ENCODE data around the gene CAMK2D. TPM values are rescaled to one million over a fixed set of nuclear protein-coding genes. Genes with fewer than 3 reads are reported as not detected.

CAMK2D gene
- total RNA-seq, 1 donor from 2014 or later = 31.7 TPM

DNA sequence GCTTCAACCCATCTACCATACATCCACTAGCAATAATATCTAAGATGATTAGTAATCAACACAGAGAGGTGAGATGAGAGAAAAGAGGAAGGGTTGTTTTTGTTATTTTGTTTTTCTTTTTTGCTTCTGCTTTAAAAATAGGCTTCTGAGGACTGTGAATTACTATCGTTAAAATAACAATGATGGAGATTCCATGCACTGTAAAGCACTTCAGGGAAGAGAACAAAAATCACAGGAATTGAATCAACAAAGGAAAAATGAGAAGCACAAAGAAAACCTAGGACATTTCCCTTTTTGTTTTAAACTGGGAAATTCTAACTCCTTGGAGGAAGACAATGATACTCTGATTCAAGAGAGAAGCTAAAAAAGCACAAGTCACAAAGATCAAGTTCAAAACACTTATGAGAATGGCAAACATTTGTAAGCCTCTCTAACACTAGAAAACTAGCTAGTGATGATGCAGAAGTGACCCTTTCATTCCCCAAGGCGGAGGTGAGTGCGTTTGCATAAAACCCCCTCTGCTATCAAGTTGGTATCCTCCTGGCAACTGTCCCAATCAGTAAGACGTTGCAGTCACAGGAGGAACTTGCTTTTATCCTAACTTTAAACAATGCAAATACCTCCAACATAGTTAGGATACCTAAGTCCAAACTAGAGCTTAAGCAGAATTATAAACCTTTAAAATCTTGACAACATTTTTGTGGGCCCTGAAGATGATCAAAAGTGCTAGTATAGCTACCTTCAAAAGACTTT is 308.5 kb downstream of the CAMK2D start:
- DNase-seq (ENCODE audit: low spot score in 2 of 2, unreplicated experiment in 2 of 2) = no peak
- no peaks in the 10 kb centered on the region for H3K27me3 Mint-ChIP-seq (ENCODE audit: low read depth)
- peaks cover 16% of the 10 kb centered on the region for H3K4me1 Mint-ChIP-seq
- H3K27ac Mint-ChIP-seq = peak overlapping the region; percentile 76
- TF ChIP-seq, protein P1, sequence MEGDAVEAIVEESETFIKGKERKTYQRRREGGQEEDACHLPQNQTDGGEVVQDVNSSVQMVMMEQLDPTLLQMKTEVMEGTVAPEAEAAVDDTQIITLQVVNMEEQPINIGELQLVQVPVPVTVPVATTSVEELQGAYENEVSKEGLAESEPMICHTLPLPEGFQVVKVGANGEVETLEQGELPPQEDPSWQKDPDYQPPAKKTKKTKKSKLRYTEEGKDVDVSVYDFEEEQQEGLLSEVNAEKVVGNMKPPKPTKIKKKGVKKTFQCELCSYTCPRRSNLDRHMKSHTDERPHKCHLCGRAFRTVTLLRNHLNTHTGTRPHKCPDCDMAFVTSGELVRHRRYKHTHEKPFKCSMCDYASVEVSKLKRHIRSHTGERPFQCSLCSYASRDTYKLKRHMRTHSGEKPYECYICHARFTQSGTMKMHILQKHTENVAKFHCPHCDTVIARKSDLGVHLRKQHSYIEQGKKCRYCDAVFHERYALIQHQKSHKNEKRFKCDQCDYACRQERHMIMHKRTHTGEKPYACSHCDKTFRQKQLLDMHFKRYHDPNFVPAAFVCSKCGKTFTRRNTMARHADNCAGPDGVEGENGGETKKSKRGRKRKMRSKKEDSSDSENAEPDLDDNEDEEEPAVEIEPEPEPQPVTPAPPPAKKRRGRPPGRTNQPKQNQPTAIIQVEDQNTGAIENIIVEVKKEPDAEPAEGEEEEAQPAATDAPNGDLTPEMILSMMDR (IDR thresholded peaks at IDR 0.05; ENCODE audit: unreplicated experiment) = no peak
- H3K36me3 Mint-ChIP-seq = peaks cover 17% of the 10 kb centered on the region
- H3K9me3 Mint-ChIP-seq = no peaks in the 10 kb centered on the region
- no peak overlapping the region for H3K4me3 Mint-ChIP-seq

DNA sequence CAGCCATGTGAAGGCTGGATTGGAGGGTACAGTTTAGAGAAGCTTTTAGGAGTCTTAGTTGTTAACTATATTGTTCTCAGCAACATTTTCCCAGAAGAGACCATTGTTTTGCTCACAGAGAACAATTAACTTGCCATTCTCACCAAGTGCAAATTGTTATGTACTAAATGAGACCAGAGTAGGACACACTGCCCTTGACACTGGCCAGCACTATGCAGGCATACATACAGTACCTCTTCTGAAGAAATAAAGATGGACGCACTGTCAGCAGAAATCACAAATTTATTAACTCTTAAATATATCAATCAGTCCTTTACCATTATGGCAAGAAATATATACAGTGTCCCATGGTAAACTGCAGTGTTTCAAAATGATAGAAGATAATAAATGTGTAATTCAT is 309.4 kb downstream of the CAMK2D start:
- no peaks in the 10 kb centered on the region for H3K27me3 Mint-ChIP-seq (ENCODE audit: low read depth)
- no peak overlapping the region for H3K27ac Mint-ChIP-seq
- H3K9me3 Mint-ChIP-seq = no peaks in the 10 kb centered on the region
- H3K36me3 Mint-ChIP-seq = peaks cover 12% of the 10 kb centered on the region
- no peak overlapping the region for H3K4me3 Mint-ChIP-seq
- TF ChIP-seq, protein P1 (IDR thresholded peaks at IDR 0.05; ENCODE audit: unreplicated experiment) = no peak
- no peak for DNase-seq (ENCODE audit: low spot score in 2 of 2, unreplicated experiment in 2 of 2)
- peaks cover 16% of the 10 kb centered on the region for H3K4me1 Mint-ChIP-seq

DNA sequence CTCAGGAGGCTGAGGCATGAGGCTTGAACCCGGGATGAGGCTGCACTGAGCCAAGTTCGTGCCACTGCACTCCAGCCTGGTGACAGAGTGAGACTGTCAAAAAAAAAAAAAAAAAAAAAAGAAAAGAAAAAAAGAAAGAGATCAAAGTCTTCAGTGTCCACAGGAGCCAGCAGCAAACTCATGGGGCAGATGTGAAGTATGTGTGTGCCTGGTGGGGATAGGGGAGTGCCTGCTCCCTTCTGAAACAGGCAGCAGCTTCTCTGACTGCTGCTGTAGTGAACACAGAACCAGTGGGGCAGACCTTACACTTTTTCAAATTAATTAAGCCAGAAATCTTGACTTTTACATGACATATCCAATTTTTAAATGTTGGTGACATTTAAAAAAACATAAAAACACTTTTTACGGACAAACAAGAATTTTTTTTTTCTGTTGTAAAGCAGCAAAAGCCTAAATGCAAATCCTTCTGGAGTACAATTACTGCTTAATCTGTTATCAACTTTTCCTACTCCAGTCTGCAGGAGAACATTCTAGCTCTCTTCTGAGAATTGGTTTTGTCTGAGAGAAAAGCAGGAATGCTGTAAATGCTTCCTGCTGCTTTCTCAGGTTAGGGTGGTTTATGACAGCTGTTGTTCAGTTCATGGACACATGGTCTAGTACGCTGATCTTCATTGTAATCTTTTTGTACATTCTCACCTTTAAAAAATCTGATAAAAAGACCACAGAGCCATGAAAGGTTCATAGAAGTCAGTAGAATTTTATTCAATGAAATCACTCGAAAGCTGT is 311.1 kb downstream of the CAMK2D start:
- Mint-ChIP-seq H3K36me3 (peaks cover 3% of the 10 kb centered on the region), H3K27ac (no peak overlapping the region), H3K27me3 (ENCODE audit: low read depth) (no peaks in the 10 kb centered on the region), H3K4me3 (no peak overlapping the region), H3K9me3 (no peaks in the 10 kb centered on the region), H3K4me1 (peaks cover 20% of the 10 kb centered on the region)
- TF ChIP-seq, protein P1 (IDR thresholded peaks at IDR 0.05; ENCODE audit: unreplicated experiment) = no peak
- DNase-seq (ENCODE audit: low spot score in 2 of 2, unreplicated experiment in 2 of 2) = no peak

DNA sequence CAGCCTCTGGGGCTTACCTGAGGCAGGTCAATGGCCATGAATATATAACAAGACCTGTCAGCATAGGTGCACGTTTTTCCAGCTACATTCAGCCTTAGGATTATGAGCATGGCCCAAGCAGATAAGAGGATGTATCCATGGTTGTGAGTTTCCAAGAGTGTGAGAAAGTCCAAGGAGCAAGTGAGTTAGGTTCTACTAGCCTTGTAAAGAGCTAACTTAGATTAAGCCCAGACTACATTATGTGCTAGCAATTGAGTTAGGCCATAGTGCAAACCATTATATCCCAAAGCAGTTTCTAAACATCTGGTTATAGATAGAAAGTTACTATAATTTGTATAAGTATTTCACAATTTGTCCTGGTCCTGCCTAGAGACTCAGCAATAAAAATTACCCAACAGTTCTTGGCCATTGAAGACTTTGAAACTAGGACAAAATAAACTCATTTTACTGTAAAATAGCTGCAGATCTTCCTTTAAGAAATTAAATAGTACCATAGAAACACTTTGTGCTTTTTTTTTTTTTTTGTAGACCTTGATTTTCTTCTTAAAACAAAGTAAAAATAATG is 312.0 kb downstream of the CAMK2D start:
- Mint-ChIP-seq H3K36me3 (peaks cover 3% of the 10 kb centered on the region), H3K4me1 (peaks cover 28% of the 10 kb centered on the region), H3K27me3 (ENCODE audit: low read depth) (no peaks in the 10 kb centered on the region), H3K4me3 (no peak overlapping the region), H3K9me3 (no peaks in the 10 kb centered on the region), H3K27ac (no peak overlapping the region)
- no peak for DNase-seq (ENCODE audit: low spot score in 2 of 2, unreplicated experiment in 2 of 2)
- TF ChIP-seq, protein P1 (IDR thresholded peaks at IDR 0.05; ENCODE audit: unreplicated experiment) = no peak

DNA sequence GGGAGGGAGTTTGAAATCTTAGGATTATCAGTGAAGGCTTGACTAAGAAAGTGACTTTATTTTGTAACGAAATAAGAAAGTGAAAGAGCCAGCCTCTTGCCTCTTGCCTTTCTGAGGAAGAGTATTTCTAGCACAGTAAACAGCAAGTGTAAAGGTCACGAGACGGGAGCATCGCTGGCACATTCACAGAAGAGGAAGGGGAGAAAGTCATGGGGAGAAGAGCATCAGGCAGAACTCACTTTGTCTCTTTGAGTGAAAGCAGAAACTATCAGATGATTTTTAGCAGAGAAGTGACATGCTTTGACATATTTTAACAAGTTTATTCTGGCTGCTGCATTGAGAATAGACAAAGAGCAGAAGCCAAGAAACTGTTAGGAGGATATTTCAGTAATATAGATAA is 313.8 kb downstream of the CAMK2D start:
- no peaks in the 10 kb centered on the region for H3K9me3 Mint-ChIP-seq
- H3K4me1 Mint-ChIP-seq = peaks cover 23% of the 10 kb centered on the region
- H3K27me3 Mint-ChIP-seq (ENCODE audit: low read depth) = no peaks in the 10 kb centered on the region
- H3K27ac Mint-ChIP-seq = no peak overlapping the region
- TF ChIP-seq, protein P1 (IDR thresholded peaks at IDR 0.05; ENCODE audit: unreplicated experiment) = no peak
- H3K36me3 Mint-ChIP-seq = no peaks in the 10 kb centered on the region
- H3K4me3 Mint-ChIP-seq = no peak overlapping the region
- no peak for DNase-seq (ENCODE audit: low spot score in 2 of 2, unreplicated experiment in 2 of 2)

All from mesothelial cell of epicardium (in vitro differentiated cells).